Neural progenitor cell (in vitro differentiated cells): ENCODE measurements around the gene TPCN1.

Source experiments
- EZH2 ChIP-seq: fragments of 200-600 bp; sonication (generic); IDR thresholded peaks from 2 replicates; pipeline ENCODE4 v1.6.1; 2017; ENCODE audit warnings: antibody characterized with exemption, mild to moderate bottlenecking, moderate library complexity
- EZH2phosphoT487 ChIP-seq: fragments of 200-600 bp; sonication (generic); IDR thresholded peaks from 2 replicates; pipeline ENCODE4 v1.6.1; 2017; ENCODE audit warnings: antibody characterized with exemption
- TF ChIP-seq, protein P1 (sequence below): fragments of 200-600 bp; sonication (generic); IDR thresholded peaks from 2 replicates; pipeline ENCODE4 v1.5.1; 2017; ENCODE audit warnings: antibody characterized with exemption, mild to moderate bottlenecking

- TF ChIP-seq, protein P1, sequence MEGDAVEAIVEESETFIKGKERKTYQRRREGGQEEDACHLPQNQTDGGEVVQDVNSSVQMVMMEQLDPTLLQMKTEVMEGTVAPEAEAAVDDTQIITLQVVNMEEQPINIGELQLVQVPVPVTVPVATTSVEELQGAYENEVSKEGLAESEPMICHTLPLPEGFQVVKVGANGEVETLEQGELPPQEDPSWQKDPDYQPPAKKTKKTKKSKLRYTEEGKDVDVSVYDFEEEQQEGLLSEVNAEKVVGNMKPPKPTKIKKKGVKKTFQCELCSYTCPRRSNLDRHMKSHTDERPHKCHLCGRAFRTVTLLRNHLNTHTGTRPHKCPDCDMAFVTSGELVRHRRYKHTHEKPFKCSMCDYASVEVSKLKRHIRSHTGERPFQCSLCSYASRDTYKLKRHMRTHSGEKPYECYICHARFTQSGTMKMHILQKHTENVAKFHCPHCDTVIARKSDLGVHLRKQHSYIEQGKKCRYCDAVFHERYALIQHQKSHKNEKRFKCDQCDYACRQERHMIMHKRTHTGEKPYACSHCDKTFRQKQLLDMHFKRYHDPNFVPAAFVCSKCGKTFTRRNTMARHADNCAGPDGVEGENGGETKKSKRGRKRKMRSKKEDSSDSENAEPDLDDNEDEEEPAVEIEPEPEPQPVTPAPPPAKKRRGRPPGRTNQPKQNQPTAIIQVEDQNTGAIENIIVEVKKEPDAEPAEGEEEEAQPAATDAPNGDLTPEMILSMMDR, result no peak
- TF ChIP-seq EZH2phosphoT487 (no peak), EZH2 (no peak)
These were observed 10.1 kb upstream of the TPCN1 start for GRCh38 chr12:113211160-113211559.
